Glutamatergic neuron (in vitro differentiated cells): ENCODE data around the gene EPHA2. TPM values are rescaled to one million over a fixed set of nuclear protein-coding genes. Genes with fewer than 3 reads are reported as not detected.

ENCODE experiments used
- DNase-seq: peaks from one replicate; pipeline ENCODE4 v3.0.0; 2022
- H3K27ac Mint-ChIP-seq: one replicate; pipeline ENCODE4 v1.8.0; 2020; ENCODE audit warnings: mild to moderate bottlenecking, mixed read lengths, inconsistent platforms; ENCODE audit not compliant: unreplicated experiment
- H3K27me3 Mint-ChIP-seq: one replicate; pipeline ENCODE4 v1.8.0; 2020; ENCODE audit warnings: mild to moderate bottlenecking, moderate library complexity, mixed read lengths, inconsistent platforms; ENCODE audit not compliant: unreplicated experiment
- H3K36me3 Mint-ChIP-seq: one replicate; pipeline ENCODE4 v1.8.0; 2020; ENCODE audit warnings: mild to moderate bottlenecking, mixed read lengths, inconsistent platforms; ENCODE audit not compliant: unreplicated experiment
- H3K4me1 Mint-ChIP-seq: one replicate; pipeline ENCODE4 v1.8.0; 2020; ENCODE audit warnings: mild to moderate bottlenecking, low read depth, mixed read lengths, inconsistent platforms; ENCODE audit not compliant: unreplicated experiment
- H3K4me3 Mint-ChIP-seq: one replicate; pipeline ENCODE4 v1.8.0; 2020; ENCODE audit warnings: mild to moderate bottlenecking, mixed read lengths, inconsistent platforms; ENCODE audit not compliant: unreplicated experiment
- H3K9me3 Mint-ChIP-seq: one replicate; pipeline ENCODE4 v1.8.0; 2020; ENCODE audit warnings: mild to moderate bottlenecking, moderate library complexity, mixed read lengths, inconsistent platforms; ENCODE audit not compliant: unreplicated experiment
- CTCF ChIP-seq: fragments of 200-600 bp; sonication (generic); IDR thresholded peaks from one replicate; pipeline ENCODE4 v1.5.0; 2021; ENCODE audit not compliant: partially characterized antibody, unreplicated experiment
- total RNA-seq: library from RNA; stranded (reverse); fragmentation: NEBNext Ultra II Directional; extraction: Animal tissue kit (Norgen Biotek cat#: 25700); gene quantifications from one replicate; pipeline ENCODE4 v1.2.1, GENCODE V29; 2021; ENCODE audit not compliant: unreplicated experiment

The EPHA2 gene
- total RNA-seq, 1 donor from 2014 or later = 0.29 TPM

- H3K9me3 Mint-ChIP-seq = peaks cover 4% of the 10 kb centered on the region
- no peak for TF ChIP-seq CTCF
- H3K4me1 Mint-ChIP-seq = peaks cover 3% of the 10 kb centered on the region
- H3K27ac Mint-ChIP-seq = no peak overlapping the region
- DNase-seq = no peak
- no peaks in the 10 kb centered on the region for H3K36me3 Mint-ChIP-seq
- H3K27me3 Mint-ChIP-seq = peaks cover 6% of the 10 kb centered on the region
- no peak overlapping the region for H3K4me3 Mint-ChIP-seq
These were observed 62.3 kb downstream of the EPHA2 start for GRCh38 chr1:16093611-16094010.

- H3K4me1 Mint-ChIP-seq = peaks cover 3% of the 10 kb centered on the region
- DNase-seq = no peak
- H3K36me3 Mint-ChIP-seq = no peaks in the 10 kb centered on the region
- H3K27ac Mint-ChIP-seq = no peak overlapping the region
- peaks cover 4% of the 10 kb centered on the region for H3K9me3 Mint-ChIP-seq
- H3K27me3 Mint-ChIP-seq = peaks cover 6% of the 10 kb centered on the region
- TF ChIP-seq CTCF = no peak
- H3K4me3 Mint-ChIP-seq = no peak overlapping the region
These were observed 62.9 kb downstream of the EPHA2 start for GRCh38 chr1:16092923-16093511.

GRCh38 chr1:16092097-16092922, 63.6 kb downstream of the EPHA2 start:
- Mint-ChIP-seq H3K27me3 (peaks cover 8% of the 10 kb centered on the region), H3K4me1 (peaks cover under 1% of the 10 kb centered on the region), H3K27ac (no peak overlapping the region), H3K9me3 (peaks cover 6% of the 10 kb centered on the region), H3K36me3 (no peaks in the 10 kb centered on the region), H3K4me3 (no peak overlapping the region)
- no peak for TF ChIP-seq CTCF
- no peak for DNase-seq

GRCh38 chr1:16091296-16091695, 64.6 kb downstream of the EPHA2 start:
- H3K27me3 Mint-ChIP-seq = peaks cover 6% of the 10 kb centered on the region
- no peak overlapping the region for H3K27ac Mint-ChIP-seq
- H3K9me3 Mint-ChIP-seq = peaks cover 7% of the 10 kb centered on the region
- no peaks in the 10 kb centered on the region for H3K4me1 Mint-ChIP-seq
- H3K36me3 Mint-ChIP-seq = no peaks in the 10 kb centered on the region
- no peak for TF ChIP-seq CTCF
- no peak for DNase-seq
- no peak overlapping the region for H3K4me3 Mint-ChIP-seq
